GM18505 (cell line): ENCODE results near the gene SPEF2.
A peak's percentile ranks its signal among the peaks of the same experiment; 100 is the strongest.

Source experiments
- ATAC-seq: cut with Tn5 transposase; IDR thresholded peaks from one replicate; pipeline ENCODE4 v1.9.1; 2021; ENCODE audit not compliant: unreplicated experiment
- POLR2A ChIP-seq: IDR thresholded peaks from 4 replicates; pipeline ENCODE4 v1.6.1; 2011; ENCODE audit warnings: borderline replicate concordance; ENCODE audit not compliant: insufficient read depth, insufficient read length; ENCODE audit errors: extremely low read depth

SPEF2 gene

DNA sequence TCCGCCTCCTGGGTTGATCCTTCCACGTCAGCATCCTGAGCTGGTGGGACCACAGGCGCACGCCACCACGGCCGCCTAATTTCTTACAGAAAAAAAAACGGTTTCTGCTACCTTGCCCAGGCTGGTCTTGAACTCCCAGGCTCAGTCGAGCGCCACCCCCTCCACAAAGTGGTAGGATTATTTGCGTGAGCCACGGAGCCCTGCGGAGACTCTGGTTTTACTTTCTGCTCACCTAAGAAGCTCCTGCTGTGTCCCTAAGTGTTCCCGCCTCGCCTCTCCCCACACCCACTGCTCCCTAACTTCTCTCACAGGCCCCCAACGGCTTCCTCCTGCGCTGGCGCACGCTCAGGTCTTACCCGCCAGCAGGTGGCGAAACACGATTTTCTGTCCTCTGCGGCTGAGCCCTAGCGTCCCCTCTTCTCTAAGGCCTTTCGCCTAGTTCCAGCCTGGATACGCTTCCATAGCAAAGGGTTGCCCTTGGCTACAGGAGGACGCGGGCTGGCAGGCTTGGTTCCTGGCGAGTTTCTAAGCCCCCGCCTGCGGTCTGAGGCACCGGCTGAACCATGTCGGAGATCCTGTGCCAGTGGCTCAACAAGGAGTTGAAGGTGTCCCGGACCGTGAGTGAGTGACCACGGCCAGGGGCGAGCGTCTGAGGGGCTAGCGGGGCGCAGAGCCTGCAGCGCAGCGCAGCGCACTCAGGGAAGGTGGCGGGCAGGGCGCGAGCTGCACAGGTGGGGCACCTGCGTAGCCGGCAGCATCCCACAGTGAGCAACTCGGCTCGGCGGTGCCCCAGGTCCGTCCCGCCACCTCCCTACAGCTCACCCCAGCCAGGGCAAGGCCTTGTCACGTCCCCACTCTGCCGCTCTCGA lies at the start of gene SPEF2:
TSS of gene SPEF2 (plus strand) at position 429 of the 869 bp plus-strand sequence. CDS start at position 564, 135 bp downstream.
- peak; percentile 95 for ATAC-seq
- TF ChIP-seq POLR2A, result no peak

GRCh38 chr5:35575578-35575977 lies 42.1 kb upstream of the SPEF2 start:
- TF ChIP-seq POLR2A, result no peak
- no peak for ATAC-seq

- TF ChIP-seq POLR2A, result no peak
- no peak for ATAC-seq
Observed at GRCh38 chr5:35587419-35587818, 30.2 kb upstream of the SPEF2 start.

DNA sequence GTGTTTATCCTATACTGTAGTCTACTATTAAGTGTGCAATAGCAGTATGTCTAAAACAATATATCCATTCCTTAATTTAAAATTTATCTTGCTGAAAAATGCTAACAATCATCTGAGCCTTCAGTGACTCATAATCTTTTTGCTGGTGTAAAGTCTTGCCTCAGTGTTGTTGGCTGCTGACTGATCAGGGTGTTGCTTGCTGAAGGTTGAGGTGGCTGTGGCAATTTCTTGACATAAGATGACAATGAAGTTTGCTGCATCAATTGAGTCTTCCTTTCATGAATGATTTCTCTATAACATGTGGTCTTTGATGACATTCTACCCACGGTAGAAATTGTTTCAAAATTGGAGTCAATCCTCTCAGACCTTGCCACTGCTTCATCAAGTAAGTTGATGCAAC lies 24.3 kb upstream of the SPEF2 start:
- TF ChIP-seq POLR2A, result no peak
- ATAC-seq, result no peak

DNA sequence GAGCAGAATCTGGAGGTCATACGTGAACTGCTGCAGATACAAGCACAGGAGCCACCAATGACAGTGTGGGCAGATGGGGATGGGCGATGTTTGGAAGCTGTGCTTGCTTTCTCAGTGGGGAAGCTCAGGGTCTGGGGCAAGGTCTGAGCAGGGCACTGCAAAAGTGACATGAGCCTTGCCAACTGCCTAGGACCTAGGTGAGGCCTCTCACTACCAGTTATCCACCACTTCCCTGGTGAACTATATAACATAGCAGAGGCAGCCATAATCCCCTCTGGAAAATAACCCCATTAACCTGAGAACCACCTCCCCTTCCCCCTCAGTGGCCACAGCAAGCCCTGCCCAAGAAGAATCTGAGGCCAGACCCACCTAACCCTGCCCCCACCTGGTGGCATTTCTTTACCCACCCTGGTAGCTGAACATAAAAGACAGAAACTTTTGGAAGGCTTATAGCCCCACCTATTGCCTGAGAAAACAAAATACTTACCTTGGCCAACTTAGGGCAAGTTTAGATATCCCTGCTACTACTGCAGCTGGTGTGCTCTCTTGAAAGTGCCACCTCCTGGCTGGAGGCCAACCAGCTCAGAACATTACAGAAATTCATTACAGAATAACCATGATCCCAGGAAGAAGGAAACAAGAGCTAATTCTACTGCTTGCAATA lies 18.8 kb upstream of the SPEF2 start:
- ATAC-seq, result no peak

GRCh38 chr5:35600591-35600990 lies 17.1 kb upstream of the SPEF2 start:
- TF ChIP-seq POLR2A, result no peak
- no peak for ATAC-seq

More for the DNA sequence above, 18.8 kb upstream of the SPEF2 start:
- no peak for TF ChIP-seq POLR2A

DNA sequence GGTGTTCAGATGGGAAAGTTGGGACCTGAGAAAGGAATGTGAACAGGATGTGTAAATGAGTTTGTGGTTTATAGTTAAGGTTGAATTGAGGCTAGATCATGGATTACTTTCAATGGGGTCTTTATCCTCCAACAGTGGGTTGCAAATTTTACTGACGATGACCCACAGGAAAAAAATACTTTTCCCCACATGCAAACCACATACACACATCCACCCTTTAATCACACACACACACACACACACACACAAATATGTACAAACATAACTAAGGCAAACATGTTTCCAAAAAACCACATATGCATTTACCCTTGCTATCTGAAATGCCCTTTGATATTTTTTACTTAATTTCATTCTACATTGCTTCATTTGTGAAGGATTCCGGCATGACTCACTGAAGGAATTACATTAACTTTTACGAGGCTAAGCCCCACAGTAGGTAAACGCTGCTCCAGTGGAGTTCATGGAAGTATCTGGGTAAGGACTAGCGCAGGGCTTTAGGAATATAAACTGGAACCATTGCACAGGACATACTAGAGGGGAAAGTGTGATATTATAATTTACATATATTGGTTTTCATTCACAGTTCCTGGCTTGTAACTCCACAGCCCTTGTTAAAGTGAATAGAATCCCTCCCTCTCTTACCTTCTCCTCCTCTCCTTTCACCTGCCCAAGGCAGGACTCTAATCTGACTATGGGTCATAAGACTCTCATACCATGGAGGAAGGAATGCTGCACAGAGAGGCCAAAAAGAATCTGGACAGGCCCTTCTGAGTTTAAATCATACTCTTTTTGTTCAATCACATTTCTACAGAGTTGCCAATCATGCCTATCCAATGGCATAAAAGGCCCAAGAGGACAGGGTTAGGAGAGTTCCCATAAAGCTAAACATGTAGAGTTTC lies 8.5 kb upstream of the SPEF2 start:
- no peak for ATAC-seq
- TF ChIP-seq POLR2A, result no peak

DNA sequence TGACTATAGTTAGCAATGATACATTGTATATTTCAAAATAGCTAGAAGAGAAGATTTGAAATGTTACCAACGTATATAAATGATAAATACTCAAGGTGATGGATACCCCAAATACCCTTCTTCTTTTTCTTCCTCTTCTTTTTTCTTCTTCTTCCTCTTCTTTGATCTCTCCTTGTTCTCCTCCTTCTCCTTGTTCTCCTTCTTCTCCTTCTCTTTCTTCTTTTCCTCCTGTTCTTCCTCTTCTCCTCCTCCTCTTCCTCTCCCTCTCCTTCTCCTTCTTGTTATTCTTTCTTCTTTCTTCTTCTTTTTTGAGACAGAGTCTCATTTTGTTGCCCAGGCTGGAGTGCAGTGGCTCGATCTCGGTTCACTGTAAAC lies 616 bp upstream of the SPEF2 start:
- TF ChIP-seq POLR2A, result no peak
- ATAC-seq, result no peak

- no peak for TF ChIP-seq POLR2A
Observed at GRCh38 chr5:35618304-35618636, 607 bp downstream of the SPEF2 start.

DNA sequence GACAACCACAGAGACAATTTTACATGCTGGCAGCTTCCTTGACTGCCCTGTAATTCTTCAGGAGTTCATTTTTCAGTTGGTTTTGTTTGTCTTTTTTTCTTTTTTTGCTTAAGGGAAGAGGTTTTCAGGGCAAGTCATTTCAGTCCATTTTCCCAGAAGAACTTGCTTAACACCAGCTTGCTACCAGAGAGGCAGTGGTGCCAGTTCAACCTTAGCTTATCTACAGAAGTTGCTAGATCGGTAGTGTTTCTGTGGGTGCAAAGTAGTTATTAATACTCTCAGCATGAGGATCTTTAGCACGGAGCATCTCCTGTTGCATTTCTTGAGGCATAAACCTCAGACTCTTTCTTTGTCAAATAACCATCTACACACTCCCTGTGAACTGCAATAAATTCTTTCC lies 1.1 kb downstream of the SPEF2 start:
- ATAC-seq, result no peak
- no peak for TF ChIP-seq POLR2A

More at GRCh38 chr5:35618304-35618636, 607 bp downstream of the SPEF2 start:
- no peak for ATAC-seq

DNA sequence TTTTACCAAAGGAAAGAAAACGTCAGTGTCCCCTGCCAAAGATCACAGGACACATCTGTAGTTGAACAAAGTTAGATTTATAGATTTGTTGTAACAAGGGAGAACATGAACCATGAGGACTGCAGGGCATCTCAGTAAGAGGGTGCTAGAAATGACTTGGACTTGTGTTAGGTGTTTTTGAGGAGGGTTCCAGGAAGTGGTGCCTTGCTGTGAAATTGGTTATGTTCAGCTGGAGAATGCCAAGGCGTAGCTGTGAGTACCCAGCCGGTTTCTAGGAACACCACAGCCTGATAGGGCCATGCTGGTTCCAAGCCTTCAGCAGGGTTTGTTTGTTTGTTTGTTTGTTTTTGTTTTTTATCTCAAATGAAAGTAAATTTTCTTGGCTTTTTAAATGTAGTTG lies 5.3 kb downstream of the SPEF2 start:
- no peak for TF ChIP-seq POLR2A
- ATAC-seq, result no peak

- ATAC-seq, result no peak
- TF ChIP-seq POLR2A, result no peak
Observed at GRCh38 chr5:35623991-35624390, 6.3 kb downstream of the SPEF2 start.

DNA sequence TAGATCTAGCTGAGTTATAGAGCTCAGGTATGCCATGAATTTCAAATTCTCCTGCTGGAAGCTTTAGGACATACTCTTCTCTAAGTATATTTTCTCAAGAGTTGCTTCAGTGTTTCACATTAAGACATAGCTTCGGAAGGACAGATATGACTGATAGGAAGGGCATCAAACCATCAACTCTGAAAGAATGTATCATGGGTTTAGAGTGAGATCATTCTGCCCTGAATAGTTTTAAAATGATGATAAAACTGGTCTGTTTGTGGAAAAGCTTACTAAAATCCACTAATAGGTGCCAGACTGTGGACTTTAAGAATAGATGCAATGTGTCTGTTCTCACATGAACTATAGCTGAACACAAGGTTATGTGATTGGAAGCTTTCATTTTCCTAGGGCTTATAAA lies 8.4 kb downstream of the SPEF2 start:
- no peak for TF ChIP-seq POLR2A
- no peak for ATAC-seq

- TF ChIP-seq POLR2A, result no peak
- no peak for ATAC-seq
Observed at GRCh38 chr5:35626553-35626952, 8.9 kb downstream of the SPEF2 start.

GRCh38 chr5:35634326-35634725 lies 16.7 kb downstream of the SPEF2 start:
- no peak for TF ChIP-seq POLR2A
- no peak for ATAC-seq
